Retinal pigment epithelial cell (primary cell): Measurements from ENCODE around the gene DYDC2.

Experiments
- DNase-seq: peaks from one replicate; pipeline ENCODE4 v3.0.0-alpha.2; 2010; ENCODE audit warnings: low read depth
- H3K4me3 ChIP-seq: 2 replicates; pipeline ENCODE4 v1.5.1; 2011; ENCODE audit warnings: mild to moderate bottlenecking, low read length, control low read depth, moderate library complexity
- CTCF ChIP-seq: conservative IDR thresholded peaks from 2 replicates; pipeline ENCODE4 v1.5.1; 2011; ENCODE audit warnings: low read depth, low read length, control low read depth, inconsistent platforms

Gene DYDC2

GRCh38 chr10:80405626-80406025 is 49.0 kb downstream of the DYDC2 start:
- DNase-seq: no peak
- no peak for TF ChIP-seq CTCF
- no peak overlapping the region for H3K4me3 ChIP-seq

DNA sequence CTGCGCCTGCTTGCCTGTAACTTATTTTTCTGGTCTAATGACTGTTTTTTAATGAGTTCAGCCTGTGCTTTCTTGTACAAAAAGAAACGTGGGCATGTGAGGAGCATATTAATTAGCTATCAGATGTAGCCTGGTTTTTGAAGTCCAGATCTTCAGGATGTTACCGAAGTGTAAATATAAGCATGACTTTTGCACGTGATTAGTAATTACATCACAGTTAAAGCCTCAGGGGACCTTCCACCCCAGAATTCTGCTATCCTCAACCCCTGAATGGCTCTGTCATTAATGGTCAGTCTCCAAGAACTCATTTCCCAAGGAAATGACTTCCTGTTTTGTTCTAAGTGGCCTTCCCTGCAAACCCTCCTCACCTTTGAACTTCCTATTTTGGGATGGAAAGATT is 49.6 kb downstream of the DYDC2 start:
- DNase-seq: no peak
- no peak for TF ChIP-seq CTCF
- no peak overlapping the region for H3K4me3 ChIP-seq

- H3K4me3 ChIP-seq: peak overlapping the region; percentile 75
- no peak for DNase-seq
- TF ChIP-seq CTCF: no peak
These were observed 51.2 kb downstream of the DYDC2 start for GRCh38 chr10:80407812-80408241.

GRCh38 chr10:80408242-80409101 is 51.9 kb downstream of the DYDC2 start, which contains the start of gene PRXL2A:
PRXL2A (plus strand) TSS chr10:80408551; CDS start chr10:80420468, 11,917 bp downstream.
- peak within 1 kb of the TSS; percentile 75 for H3K4me3 ChIP-seq
- no peak for DNase-seq
- TF ChIP-seq CTCF: no peak

- no peak for TF ChIP-seq CTCF
- H3K4me3 ChIP-seq: peak overlapping the region; percentile 75
- no peak for DNase-seq
These were observed 52.5 kb downstream of the DYDC2 start for GRCh38 chr10:80409121-80409520.

DNA sequence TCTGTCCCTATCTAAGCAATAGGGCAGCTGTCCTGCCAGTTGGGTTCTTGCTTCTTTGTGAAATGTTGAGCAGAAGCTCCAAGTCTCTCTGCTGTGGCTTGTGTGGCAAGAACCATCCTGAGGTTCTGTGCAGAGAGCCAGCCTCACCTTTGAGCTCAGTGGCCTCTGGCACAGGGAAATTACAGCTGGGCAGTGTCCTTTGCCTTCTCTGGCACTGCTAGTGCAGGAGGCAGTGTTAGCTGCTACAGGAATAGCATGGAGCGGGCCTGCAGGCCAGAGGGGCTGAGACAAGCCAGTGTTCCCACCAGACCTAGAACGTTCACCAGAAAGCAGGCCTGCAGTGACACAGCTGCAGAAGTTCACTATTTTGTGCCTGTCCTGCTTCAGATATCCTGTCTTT is 53.5 kb downstream of the DYDC2 start:
- DNase-seq: no peak
- TF ChIP-seq CTCF: no peak
- peak overlapping the region; percentile 75 for H3K4me3 ChIP-seq
